CD4-positive, alpha-beta memory T cell (primary cell): Measurements from ENCODE around the gene RTP3. TPM values are rescaled to one million over a fixed set of nuclear protein-coding genes. Genes with fewer than 3 reads are reported as not detected.

Source experiments
- CTCF ChIA-PET: fragments of 350-600 bp; sonication (Branson Sonifier 250); formaldehyde crosslinking; loops from one replicate; lab custom pipeline; 2021; ENCODE audit warnings: inconsistent platforms; ENCODE audit not compliant: partially characterized antibody; lab: Charles Lee
- POLR2A ChIA-PET: fragments of 350-600 bp; sonication (Branson Sonifier 250); formaldehyde crosslinking; loops from one replicate; lab custom pipeline; 2021; ENCODE audit not compliant: partially characterized antibody; lab: Charles Lee
- DNase-seq, 5 donors: peaks; one replicate each; pipeline versions ENCODE4 v3.0.0 to v3.0.0-alpha.2; 2020 to 2022; ENCODE audit warnings: mixed read lengths in 1 of 5
- H3K27ac ChIP-seq: one replicate; pipeline ENCODE4 v1.7.0; 2013; ENCODE audit warnings: low read depth, low read length
- H3K27me3 ChIP-seq: 2 replicates; pipeline ENCODE4 v1.7.0; 2013; ENCODE audit warnings: mild to moderate bottlenecking, low read length, moderate library complexity; ENCODE audit not compliant: insufficient read depth
- H3K36me3 ChIP-seq: 2 replicates; pipeline ENCODE4 v1.7.0; 2013; ENCODE audit warnings: mild to moderate bottlenecking, low read length, moderate library complexity; ENCODE audit not compliant: insufficient read depth
- H3K4me1 ChIP-seq: 2 replicates; pipeline ENCODE4 v1.7.0; 2013; ENCODE audit warnings: mild to moderate bottlenecking, low read length, moderate library complexity; ENCODE audit not compliant: insufficient read depth
- H3K4me3 ChIP-seq, 2 donors: one replicate each; pipeline ENCODE4 v1.7.0; 2013; ENCODE audit warnings: low read length in 2 of 2, mild to moderate bottlenecking in 1 of 2
- H3K9me3 ChIP-seq, 2 donors: one replicate each; pipeline ENCODE4 v1.7.0; 2013; ENCODE audit warnings: low read length in 2 of 2, control low read depth in 1 of 2; ENCODE audit not compliant: control insufficient read depth in 1 of 2
- H3K27ac Mint-ChIP-seq, 7 donors: one replicate each; pipeline ENCODE4 v1.8.0; 2020 to 2021; ENCODE audit warnings: mixed read lengths in 7 of 7, mild to moderate bottlenecking in 6 of 7, inconsistent platforms in 3 of 7, moderate library complexity in 3 of 7
- H3K27me3 Mint-ChIP-seq, 2 donors: one replicate each; pipeline ENCODE4 v1.8.0; 2020 to 2021; ENCODE audit warnings: mixed read lengths in 2 of 2
- H3K36me3 Mint-ChIP-seq, 2 donors: one replicate each; pipeline ENCODE4 v1.8.0; 2020 to 2021; ENCODE audit warnings: mixed read lengths in 2 of 2, inconsistent platforms in 1 of 2, mild to moderate bottlenecking in 1 of 2
- H3K4me1 Mint-ChIP-seq, 4 donors: one replicate each; pipeline ENCODE4 v1.8.0; 2020 to 2021; ENCODE audit warnings: mixed read lengths in 4 of 4, mild to moderate bottlenecking in 1 of 4
- H3K4me3 Mint-ChIP-seq, 8 donors: one replicate each; pipeline ENCODE4 v1.8.0; 2020 to 2021; ENCODE audit warnings: mixed read lengths in 8 of 8, mild to moderate bottlenecking in 7 of 8, moderate library complexity in 6 of 8, inconsistent platforms in 3 of 8
- H3K9me3 Mint-ChIP-seq, 8 donors: one replicate each; pipeline ENCODE4 v1.8.0; 2020 to 2021; ENCODE audit warnings: mixed read lengths in 8 of 8, mild to moderate bottlenecking in 5 of 8, inconsistent platforms in 3 of 8, moderate library complexity in 1 of 8
- intact Hi-C: fragments of 100-400 bp; cut with micrococcal nuclease; formaldehyde crosslinking; loops from one replicate; pipeline ENCODE4 v1.15.1; 2023
- polyA plus RNA-seq, 2 donors: library from polyadenylated mRNA; unstranded; fragments of 300-500 nt; fragmentation: Illumina TruSeq; gene quantifications; one replicate each; pipeline ENCODE4 v1.2.3, GENCODE V29; 2021
- total RNA-seq, 2 experiments: library from RNA; stranded (reverse); gene quantifications; one replicate each; pipeline ENCODE4 v1.2.3, GENCODE V29; 2021

Gene RTP3
- total and polyA plus RNA-seq, 4 experiments from 2014 or later, result not detected

- POLR2A ChIA-PET, result no interaction called here
- Mint-ChIP-seq H3K36me3 (peaks cover 0 to 2% of the 10 kb centered on the region in 2 donors), H3K27me3 (peaks cover 16 to 25% of the 10 kb centered on the region in 2 donors), H3K27ac (no peak overlapping the region), H3K9me3 (peaks cover 2 to 13% (median 8%) of the 10 kb centered on the region in 8 donors), H3K4me3 (no peak overlapping the region), H3K4me1 (no peaks in the 10 kb centered on the region)
- H3K27ac ChIP-seq, result no peak overlapping the region
- intact Hi-C loops, result no loop called here
- no peaks in the 10 kb centered on the region for H3K4me1 ChIP-seq
- H3K27me3 ChIP-seq, result peaks cover 10% of the 10 kb centered on the region
- no peak for DNase-seq
- no peaks in the 10 kb centered on the region for H3K36me3 ChIP-seq
- CTCF ChIA-PET, result no interaction called here
- H3K4me3 ChIP-seq, result no peak overlapping the region
- no peaks in the 10 kb centered on the region for H3K9me3 ChIP-seq
Measured at GRCh38 chr3:46469680-46470357, 28.0 kb upstream of the RTP3 start.

GRCh38 chr3:46470831-46471230, 26.9 kb upstream of the RTP3 start:
- peaks cover 2 to 22% (median 16%) of the 10 kb centered on the region in 8 donors for H3K9me3 Mint-ChIP-seq
- no peak overlapping the region for H3K4me3 Mint-ChIP-seq
- no peaks in the 10 kb centered on the region for H3K4me1 Mint-ChIP-seq
- H3K36me3 Mint-ChIP-seq, result peaks cover 2 to 8% of the 10 kb centered on the region in 2 donors
- Histone ChIP-seq H3K4me1 (no peaks in the 10 kb centered on the region), H3K4me3 (no peak overlapping the region), H3K27ac (no peak overlapping the region), H3K9me3 (no peaks in the 10 kb centered on the region), H3K27me3 (peaks cover 10% of the 10 kb centered on the region), H3K36me3 (no peaks in the 10 kb centered on the region)
- intact Hi-C loops, result no loop called here
- no peak for DNase-seq
- H3K27me3 Mint-ChIP-seq, result peaks cover 13 to 27% of the 10 kb centered on the region in 2 donors
- ChIA-PET CTCF (interaction anchor here (1.2 kb wide), 1 partner anchor 18 kb away, joined by 5 read pairs; no protein-coding TSS in a partner anchor), POLR2A (no interaction called here)
- no peak overlapping the region for H3K27ac Mint-ChIP-seq

- H3K27me3 Mint-ChIP-seq, result peaks cover 13 to 24% of the 10 kb centered on the region in 2 donors
- H3K27ac ChIP-seq, result no peak overlapping the region
- ChIA-PET POLR2A (no interaction called here), CTCF (interaction anchor here (1.2 to 1.4 kb wide), 2 partner anchors 17 to 27 kb away, joined by 3 to 5 read pairs; no protein-coding TSS in a partner anchor)
- intact Hi-C loops, result no loop called here
- no peak for DNase-seq
- H3K9me3 ChIP-seq, result no peaks in the 10 kb centered on the region
- no peaks in the 10 kb centered on the region for H3K4me1 ChIP-seq
- no peak overlapping the region for H3K4me3 Mint-ChIP-seq
- peaks cover 2 to 22% (median 16%) of the 10 kb centered on the region in 8 donors for H3K9me3 Mint-ChIP-seq
- no peak overlapping the region for H3K27ac Mint-ChIP-seq
- no peak overlapping the region for H3K4me3 ChIP-seq
- H3K36me3 Mint-ChIP-seq, result peaks cover 2 to 8% of the 10 kb centered on the region in 2 donors
- H3K27me3 ChIP-seq, result peaks cover 10% of the 10 kb centered on the region
- no peaks in the 10 kb centered on the region for H3K4me1 Mint-ChIP-seq
- no peaks in the 10 kb centered on the region for H3K36me3 ChIP-seq
Measured at GRCh38 chr3:46471371-46471914, 26.3 kb upstream of the RTP3 start.

- peaks cover 10% of the 10 kb centered on the region for H3K27me3 ChIP-seq
- Mint-ChIP-seq H3K9me3 (peaks cover 2 to 22% (median 16%) of the 10 kb centered on the region in 8 donors), H3K36me3 (peaks cover 2 to 8% of the 10 kb centered on the region in 2 donors), H3K27me3 (peaks cover 13 to 31% of the 10 kb centered on the region in 2 donors), H3K4me1 (no peaks in the 10 kb centered on the region), H3K4me3 (no peak overlapping the region), H3K27ac (no peak overlapping the region)
- no peak overlapping the region for H3K27ac ChIP-seq
- H3K4me1 ChIP-seq, result no peaks in the 10 kb centered on the region
- H3K36me3 ChIP-seq, result no peaks in the 10 kb centered on the region
- no peak overlapping the region for H3K4me3 ChIP-seq
- ChIA-PET CTCF (interaction anchor here (1.4 kb wide), 1 partner anchor 29 kb away, joined by 3 read pairs; no protein-coding TSS in a partner anchor), POLR2A (interaction anchor here (0.6 kb wide), 1 partner anchor 1051 kb away, joined by 3 read pairs; no protein-coding TSS in a partner anchor)
- intact Hi-C loops, result no loop called here
- DNase-seq, result no peak
- H3K9me3 ChIP-seq, result no peaks in the 10 kb centered on the region
Measured at GRCh38 chr3:46472736-46473135, 25.0 kb upstream of the RTP3 start.

- intact Hi-C loops, result no loop called here
- H3K36me3 Mint-ChIP-seq, result peaks cover 2 to 8% of the 10 kb centered on the region in 2 donors
- H3K27me3 Mint-ChIP-seq, result peaks cover 23 to 38% of the 10 kb centered on the region in 2 donors
- Histone ChIP-seq H3K9me3 (no peaks in the 10 kb centered on the region), H3K4me1 (no peaks in the 10 kb centered on the region), H3K36me3 (no peaks in the 10 kb centered on the region), H3K4me3 (no peak overlapping the region), H3K27ac (no peak overlapping the region), H3K27me3 (peaks cover 7% of the 10 kb centered on the region)
- no peak overlapping the region for H3K4me3 Mint-ChIP-seq
- POLR2A ChIA-PET, result no interaction called here
- H3K27ac Mint-ChIP-seq, result no peak overlapping the region
- CTCF ChIA-PET, result interaction anchor here (2.0 kb wide), 1 partner anchor 11 kb away, joined by 6 read pairs; no protein-coding TSS in a partner anchor
- H3K9me3 Mint-ChIP-seq, result peaks cover 2 to 22% (median 16%) of the 10 kb centered on the region in 8 donors
- H3K4me1 Mint-ChIP-seq, result no peaks in the 10 kb centered on the region
- no peak for DNase-seq
Measured at GRCh38 chr3:46477145-46477544, 20.6 kb upstream of the RTP3 start.

GRCh38 chr3:46477756-46478155, 20.0 kb upstream of the RTP3 start:
- peaks cover 2 to 22% (median 16%) of the 10 kb centered on the region in 8 donors for H3K9me3 Mint-ChIP-seq
- Histone ChIP-seq H3K9me3 (no peaks in the 10 kb centered on the region), H3K36me3 (no peaks in the 10 kb centered on the region), H3K27me3 (peaks cover 6% of the 10 kb centered on the region), H3K27ac (no peak overlapping the region), H3K4me3 (no peak overlapping the region), H3K4me1 (no peaks in the 10 kb centered on the region)
- ChIA-PET CTCF (interaction anchor here (2.0 kb wide), 1 partner anchor 11 kb away, joined by 6 read pairs; no protein-coding TSS in a partner anchor), POLR2A (no interaction called here)
- no peak overlapping the region for H3K27ac Mint-ChIP-seq
- intact Hi-C loops, result no loop called here
- no peak for DNase-seq
- no peaks in the 10 kb centered on the region for H3K4me1 Mint-ChIP-seq
- H3K27me3 Mint-ChIP-seq, result peaks cover 20 to 36% of the 10 kb centered on the region in 2 donors
- no peak overlapping the region for H3K4me3 Mint-ChIP-seq
- peaks cover 2 to 8% of the 10 kb centered on the region in 2 donors for H3K36me3 Mint-ChIP-seq

GRCh38 chr3:46478341-46478740, 19.4 kb upstream of the RTP3 start:
- H3K27me3 Mint-ChIP-seq, result peaks cover 18 to 32% of the 10 kb centered on the region in 2 donors
- Histone ChIP-seq H3K36me3 (no peaks in the 10 kb centered on the region), H3K9me3 (no peaks in the 10 kb centered on the region), H3K27me3 (no peaks in the 10 kb centered on the region), H3K4me3 (no peak overlapping the region), H3K27ac (no peak overlapping the region), H3K4me1 (no peaks in the 10 kb centered on the region)
- H3K27ac Mint-ChIP-seq, result no peak overlapping the region
- no peaks in the 10 kb centered on the region for H3K4me1 Mint-ChIP-seq
- peaks cover 2 to 20% (median 16%) of the 10 kb centered on the region in 8 donors for H3K9me3 Mint-ChIP-seq
- CTCF ChIA-PET, result interaction anchor here (2.0 kb wide), 1 partner anchor 10 kb away, joined by 6 read pairs; no protein-coding TSS in a partner anchor
- POLR2A ChIA-PET, result no interaction called here
- intact Hi-C loops, result no loop called here
- no peak for DNase-seq
- no peak overlapping the region for H3K4me3 Mint-ChIP-seq
- H3K36me3 Mint-ChIP-seq, result peaks cover 2 to 8% of the 10 kb centered on the region in 2 donors
